Neural cell (in vitro differentiated cells): Measurements from ENCODE around the gene CRB2. TPM values are rescaled to one million over a fixed set of nuclear protein-coding genes. Genes with fewer than 3 reads are reported as not detected.

ENCODE experiments used
- H2AFZ ChIP-seq: fragments of 200-600, 300-800 bp; sonication (generic), shearing (Covaris generic); 2 replicates; pipeline ENCODE4 v1.6.0; 2014; ENCODE audit warnings: low read depth, mild to moderate bottlenecking, antibody characterized with exemption, low read length, moderate library complexity
- H3F3A ChIP-seq: fragments of 200-600 bp; shearing (Covaris generic); 2 replicates; pipeline ENCODE4 v1.6.1; 2016; ENCODE audit warnings: mild to moderate bottlenecking, moderate library complexity, mixed read lengths, antibody characterized with exemption, low read length; ENCODE audit not compliant: insufficient read depth, poor library complexity, severe bottlenecking
- H3K27ac ChIP-seq: fragments of 200-600, 300-800 bp; sonication (generic), shearing (Covaris generic); 2 replicates; pipeline ENCODE4 v1.5.1; 2014; ENCODE audit warnings: mild to moderate bottlenecking, low read length, moderate library complexity
- H3K27me3 ChIP-seq: fragments of 300-800, 200-600 bp; sonication (generic), shearing (Covaris generic); 2 replicates; pipeline ENCODE4 v1.6.0; 2014; ENCODE audit warnings: mild to moderate bottlenecking, low read depth, low read length, moderate library complexity; ENCODE audit not compliant: insufficient read depth
- H3K36me3 ChIP-seq: fragments of 300-800, 200-600 bp; sonication (generic), shearing (Covaris generic); 2 replicates; pipeline ENCODE4 v1.5.1; 2014; ENCODE audit warnings: mild to moderate bottlenecking, antibody characterized with exemption, low read length, moderate library complexity; ENCODE audit not compliant: insufficient read depth
- H3K4me2 ChIP-seq: fragments of 300-800, 200-600 bp; sonication (generic), shearing (Covaris generic); 2 replicates; pipeline ENCODE4 v1.6.0; 2014; ENCODE audit warnings: mild to moderate bottlenecking, low read length
- H3K4me3 ChIP-seq: fragments of 300-800, 200-600 bp; sonication (generic), shearing (Covaris generic); 2 replicates; pipeline ENCODE4 v1.5.1; 2014; ENCODE audit warnings: mild to moderate bottlenecking, low read length, moderate library complexity
- H3K79me2 ChIP-seq: fragments of 200-600 bp; shearing (Covaris generic); replicated peaks from 2 replicates; pipeline ENCODE4 v1.6.0; 2014; ENCODE audit warnings: mild to moderate bottlenecking, low read length, moderate library complexity; ENCODE audit not compliant: insufficient read depth
- H3K9ac ChIP-seq: fragments of 300-800, 200-600 bp; sonication (generic), shearing (Covaris generic); 2 replicates; pipeline ENCODE4 v1.6.1; 2016; ENCODE audit warnings: mild to moderate bottlenecking, low read length, mixed read lengths
- H3K9me2 ChIP-seq: fragments of 200-600 bp; shearing (Covaris generic); 2 replicates; pipeline ENCODE4 v1.6.1; 2016; ENCODE audit warnings: mild to moderate bottlenecking, low read length, mixed read lengths; ENCODE audit not compliant: insufficient read depth
- H3K9me3 ChIP-seq: fragments of 200-600, 300-800 bp; sonication (generic), shearing (Covaris generic); 2 replicates; pipeline ENCODE4 v1.6.1; 2016; ENCODE audit warnings: mild to moderate bottlenecking, mixed run types, low read length, moderate library complexity, mixed read lengths
- H4K20me1 ChIP-seq: fragments of 200-600 bp; shearing (Covaris generic); 2 replicates; pipeline ENCODE4 v1.6.1; 2016; ENCODE audit warnings: mild to moderate bottlenecking, mixed run types; ENCODE audit not compliant: insufficient read depth
- EP300 ChIP-seq: fragments of 450-650 bp; conservative IDR thresholded peaks from 2 replicates; pipeline ENCODE4 v1.6.1; 2014; ENCODE audit warnings: antibody characterized with exemption, mild to moderate bottlenecking, moderate library complexity; ENCODE audit not compliant: poor library complexity, severe bottlenecking
- EZH2 ChIP-seq: fragments of 200-600, 300-800 bp; shearing (Covaris generic), sonication (generic); IDR thresholded peaks from 2 replicates; pipeline ENCODE4 v1.6.1; 2014; ENCODE audit warnings: antibody characterized with exemption, low read length, borderline replicate concordance, mild to moderate bottlenecking; ENCODE audit not compliant: insufficient read depth, poor library complexity, severe bottlenecking
- MXI1 ChIP-seq: fragments of 450-650 bp; conservative IDR thresholded peaks from 2 replicates; pipeline ENCODE4 v1.6.1; 2014; ENCODE audit warnings: antibody characterized with exemption, mild to moderate bottlenecking; ENCODE audit not compliant: poor library complexity, severe bottlenecking
- POLR2AphosphoS5 ChIP-seq: IDR thresholded peaks from 2 replicates; pipeline ENCODE4 v1.6.1; 2012
- RAD21 ChIP-seq: fragments of 450-650 bp; conservative IDR thresholded peaks from 2 replicates; pipeline ENCODE4 v1.6.1; 2014; ENCODE audit warnings: antibody characterized with exemption, mild to moderate bottlenecking, moderate library complexity
- SMC3 ChIP-seq: fragments of 450-650 bp; conservative IDR thresholded peaks from 2 replicates; pipeline ENCODE4 v1.6.1; 2014; ENCODE audit warnings: antibody characterized with exemption, mild to moderate bottlenecking, moderate library complexity; ENCODE audit not compliant: poor library complexity
- TAF1 ChIP-seq: IDR thresholded peaks from 2 replicates; pipeline ENCODE4 v1.6.1; 2012; ENCODE audit warnings: low read depth
- polyA plus RNA-seq: library from polyadenylated mRNA; depleted of rRNA; stranded (reverse); fragments of >200 nt; gene quantifications from 2 replicates; pipeline ENCODE4 v1.2.3, GENCODE V29; 2014
- TF ChIP-seq, protein P1 (sequence below): fragments of 450-650 bp; IDR thresholded peaks from 2 replicates; pipeline ENCODE4 v1.5.1; 2014; ENCODE audit warnings: antibody characterized with exemption, mild to moderate bottlenecking, moderate library complexity; ENCODE audit not compliant: poor library complexity, severe bottlenecking
- TF ChIP-seq, protein P2 (sequence below): IDR thresholded peaks from 2 replicates; pipeline ENCODE4 v1.6.1; 2012; ENCODE audit warnings: borderline replicate concordance

The CRB2 gene
- polyA plus RNA-seq, 1 donor from 2014 or later: 0.32 TPM

GRCh38 chr9:123400926-123401503 lies 45.0 kb downstream of the CRB2 start:
- H4K20me1 ChIP-seq: no peaks in the 10 kb centered on the region
- H3K9me3 ChIP-seq: no peaks in the 10 kb centered on the region
- H3F3A ChIP-seq: no peaks in the 10 kb centered on the region
- H3K79me2 ChIP-seq: no peaks in the 10 kb centered on the region
- H3K4me2 ChIP-seq: no peak overlapping the region
- H3K36me3 ChIP-seq: no peaks in the 10 kb centered on the region
- no peak overlapping the region for H2AFZ ChIP-seq
- H3K9me2 ChIP-seq: no peaks in the 10 kb centered on the region
- no peak overlapping the region for H3K4me3 ChIP-seq
- H3K9ac ChIP-seq: no peak overlapping the region
- H3K27me3 ChIP-seq: no peaks in the 10 kb centered on the region
- no peak overlapping the region for H3K27ac ChIP-seq
- TF ChIP-seq EZH2 (no peak), MXI1 (no peak), EP300 (no peak)

GRCh38 chr9:123401879-123402513 lies 46.0 kb downstream of the CRB2 start:
- no peaks in the 10 kb centered on the region for H4K20me1 ChIP-seq
- no peak overlapping the region for H3K9ac ChIP-seq
- no peaks in the 10 kb centered on the region for H3K27me3 ChIP-seq
- no peak overlapping the region for H3K4me2 ChIP-seq
- H3F3A ChIP-seq: no peaks in the 10 kb centered on the region
- H3K9me2 ChIP-seq: no peaks in the 10 kb centered on the region
- H3K4me3 ChIP-seq: no peak overlapping the region
- no peaks in the 10 kb centered on the region for H3K79me2 ChIP-seq
- no peaks in the 10 kb centered on the region for H3K36me3 ChIP-seq
- TF ChIP-seq TAF1 (no peak), EP300 (no peak), SMC3 (peak; percentile 92), POLR2AphosphoS5 (no peak), EZH2 (no peak), MXI1 (no peak), RAD21 (peak; percentile 96)
- TF ChIP-seq, protein P1, sequence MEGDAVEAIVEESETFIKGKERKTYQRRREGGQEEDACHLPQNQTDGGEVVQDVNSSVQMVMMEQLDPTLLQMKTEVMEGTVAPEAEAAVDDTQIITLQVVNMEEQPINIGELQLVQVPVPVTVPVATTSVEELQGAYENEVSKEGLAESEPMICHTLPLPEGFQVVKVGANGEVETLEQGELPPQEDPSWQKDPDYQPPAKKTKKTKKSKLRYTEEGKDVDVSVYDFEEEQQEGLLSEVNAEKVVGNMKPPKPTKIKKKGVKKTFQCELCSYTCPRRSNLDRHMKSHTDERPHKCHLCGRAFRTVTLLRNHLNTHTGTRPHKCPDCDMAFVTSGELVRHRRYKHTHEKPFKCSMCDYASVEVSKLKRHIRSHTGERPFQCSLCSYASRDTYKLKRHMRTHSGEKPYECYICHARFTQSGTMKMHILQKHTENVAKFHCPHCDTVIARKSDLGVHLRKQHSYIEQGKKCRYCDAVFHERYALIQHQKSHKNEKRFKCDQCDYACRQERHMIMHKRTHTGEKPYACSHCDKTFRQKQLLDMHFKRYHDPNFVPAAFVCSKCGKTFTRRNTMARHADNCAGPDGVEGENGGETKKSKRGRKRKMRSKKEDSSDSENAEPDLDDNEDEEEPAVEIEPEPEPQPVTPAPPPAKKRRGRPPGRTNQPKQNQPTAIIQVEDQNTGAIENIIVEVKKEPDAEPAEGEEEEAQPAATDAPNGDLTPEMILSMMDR: peak; percentile 95
- TF ChIP-seq, protein P2, sequence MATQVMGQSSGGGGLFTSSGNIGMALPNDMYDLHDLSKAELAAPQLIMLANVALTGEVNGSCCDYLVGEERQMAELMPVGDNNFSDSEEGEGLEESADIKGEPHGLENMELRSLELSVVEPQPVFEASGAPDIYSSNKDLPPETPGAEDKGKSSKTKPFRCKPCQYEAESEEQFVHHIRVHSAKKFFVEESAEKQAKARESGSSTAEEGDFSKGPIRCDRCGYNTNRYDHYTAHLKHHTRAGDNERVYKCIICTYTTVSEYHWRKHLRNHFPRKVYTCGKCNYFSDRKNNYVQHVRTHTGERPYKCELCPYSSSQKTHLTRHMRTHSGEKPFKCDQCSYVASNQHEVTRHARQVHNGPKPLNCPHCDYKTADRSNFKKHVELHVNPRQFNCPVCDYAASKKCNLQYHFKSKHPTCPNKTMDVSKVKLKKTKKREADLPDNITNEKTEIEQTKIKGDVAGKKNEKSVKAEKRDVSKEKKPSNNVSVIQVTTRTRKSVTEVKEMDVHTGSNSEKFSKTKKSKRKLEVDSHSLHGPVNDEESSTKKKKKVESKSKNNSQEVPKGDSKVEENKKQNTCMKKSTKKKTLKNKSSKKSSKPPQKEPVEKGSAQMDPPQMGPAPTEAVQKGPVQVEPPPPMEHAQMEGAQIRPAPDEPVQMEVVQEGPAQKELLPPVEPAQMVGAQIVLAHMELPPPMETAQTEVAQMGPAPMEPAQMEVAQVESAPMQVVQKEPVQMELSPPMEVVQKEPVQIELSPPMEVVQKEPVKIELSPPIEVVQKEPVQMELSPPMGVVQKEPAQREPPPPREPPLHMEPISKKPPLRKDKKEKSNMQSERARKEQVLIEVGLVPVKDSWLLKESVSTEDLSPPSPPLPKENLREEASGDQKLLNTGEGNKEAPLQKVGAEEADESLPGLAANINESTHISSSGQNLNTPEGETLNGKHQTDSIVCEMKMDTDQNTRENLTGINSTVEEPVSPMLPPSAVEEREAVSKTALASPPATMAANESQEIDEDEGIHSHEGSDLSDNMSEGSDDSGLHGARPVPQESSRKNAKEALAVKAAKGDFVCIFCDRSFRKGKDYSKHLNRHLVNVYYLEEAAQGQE: no peak
- H2AFZ ChIP-seq: no peak overlapping the region
- no peaks in the 10 kb centered on the region for H3K9me3 ChIP-seq
- H3K27ac ChIP-seq: no peak overlapping the region
